ENCODE measurements around the gene DLG2. TPM values are rescaled to one million over a fixed set of nuclear protein-coding genes. Genes with fewer than 3 reads are reported as not detected.
"Not testable (repeated sequence)": the region's sequence is repeated elsewhere in the genome, so short reads cannot be mapped to it uniquely, and the experiment has no call there.

Gene DLG2
- total RNA-seq, 2 experiments from 2014 or later: 1.2 to 1.4 TPM

DNA sequence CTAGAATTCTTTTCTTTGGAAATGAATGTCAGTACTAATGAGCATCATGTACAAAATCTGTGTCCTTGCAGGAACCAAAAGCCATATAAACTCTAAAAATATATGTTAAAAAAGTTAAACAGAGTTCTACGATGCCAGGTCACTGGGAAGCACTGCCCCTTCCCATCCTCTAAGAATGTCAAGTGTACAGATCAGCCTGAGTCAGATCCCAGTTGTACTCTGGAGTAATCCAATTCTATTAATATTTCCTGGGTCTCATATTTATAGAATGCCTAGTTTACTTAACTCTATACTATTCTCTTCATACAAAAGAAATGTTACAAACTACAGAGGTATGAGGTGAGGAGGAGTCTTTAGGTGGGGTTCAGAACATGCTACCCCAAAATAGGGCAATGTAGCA lies 460.1 kb downstream of the DLG2 start:
- POLR2A ChIA-PET: no interaction called here
- CTCF ChIA-PET: no interaction called here

DNA sequence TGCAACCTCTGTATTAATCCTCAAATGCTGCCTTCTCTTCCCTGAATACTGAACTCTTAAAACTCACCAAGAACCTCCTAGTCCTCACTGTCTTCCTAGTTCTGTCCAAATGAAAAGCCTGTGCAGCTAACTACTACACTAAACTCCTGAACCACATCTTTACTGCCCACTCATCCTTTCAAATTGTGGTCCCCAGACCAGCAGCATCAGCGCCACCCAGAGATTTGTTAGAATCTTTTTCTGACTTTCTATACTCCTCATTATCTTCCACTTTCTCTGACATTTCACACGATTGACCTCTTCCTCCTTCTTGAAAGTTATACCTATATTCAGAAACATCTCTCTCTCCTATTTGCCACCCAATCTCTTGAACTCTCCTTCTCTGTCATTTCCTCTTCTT lies 461.3 kb downstream of the DLG2 start:
- ChIA-PET CTCF (no interaction called here), POLR2A (no interaction called here)

DNA sequence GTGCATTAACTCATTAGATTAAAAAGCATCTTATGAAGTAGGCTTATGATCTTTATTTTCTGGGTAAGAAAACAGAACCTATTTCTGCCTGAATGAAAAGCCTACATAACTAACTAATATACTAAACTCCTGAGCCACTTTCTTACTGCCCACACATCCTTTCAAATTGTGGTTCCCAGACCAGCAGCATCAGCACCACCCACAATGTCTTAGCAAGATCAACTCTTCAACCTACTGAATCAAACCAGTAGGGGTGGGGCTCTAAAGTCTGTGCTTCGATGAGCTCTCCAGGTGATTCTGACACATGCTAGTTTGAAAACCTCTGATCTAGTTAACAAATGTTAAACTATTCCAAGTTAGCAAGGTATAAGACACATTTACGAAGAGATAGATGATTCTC lies 462.4 kb downstream of the DLG2 start:
- ChIA-PET CTCF (no interaction called here), POLR2A (no interaction called here)

DNA sequence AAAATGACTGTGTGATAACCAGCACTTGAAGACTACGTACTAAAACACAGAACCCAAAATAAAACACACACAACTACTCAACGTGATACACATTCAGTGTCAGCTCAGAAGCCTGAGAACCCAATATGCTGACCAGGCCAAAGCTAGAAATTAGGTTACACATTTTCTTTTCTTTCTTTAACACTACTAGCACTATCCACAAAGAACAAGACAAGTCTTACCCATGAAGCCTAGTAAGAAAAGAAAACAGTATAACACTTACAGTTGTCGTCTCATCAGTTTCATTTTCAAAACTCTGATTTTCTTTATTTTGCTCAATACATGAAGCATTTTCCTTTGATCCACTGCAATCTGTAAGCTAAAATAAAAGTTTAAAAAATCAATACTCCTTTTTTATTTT lies 472.9 kb downstream of the DLG2 start:
- CTCF ChIA-PET: no interaction called here
- POLR2A ChIA-PET: no interaction called here

DNA sequence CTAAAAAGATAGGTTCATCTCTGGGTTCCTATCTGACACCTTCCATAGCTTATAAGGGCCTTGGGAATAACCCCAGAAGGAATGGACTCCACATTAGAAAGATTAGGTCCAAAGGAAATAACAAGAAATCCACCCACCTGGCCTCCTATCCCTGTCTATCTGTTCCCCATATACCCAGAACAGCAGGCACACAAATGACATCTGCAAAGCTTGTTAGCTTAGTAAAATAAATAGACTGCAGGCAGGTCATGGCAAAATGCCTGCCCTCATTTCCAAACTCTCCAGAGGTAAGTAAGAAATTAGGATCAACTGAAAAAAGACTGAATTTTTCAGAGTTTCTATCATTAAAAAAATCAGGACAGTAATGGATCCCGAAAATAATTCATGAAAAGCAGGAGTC lies 489.5 kb downstream of the DLG2 start:
- ChIA-PET CTCF (no interaction called here), POLR2A (no interaction called here)

DNA sequence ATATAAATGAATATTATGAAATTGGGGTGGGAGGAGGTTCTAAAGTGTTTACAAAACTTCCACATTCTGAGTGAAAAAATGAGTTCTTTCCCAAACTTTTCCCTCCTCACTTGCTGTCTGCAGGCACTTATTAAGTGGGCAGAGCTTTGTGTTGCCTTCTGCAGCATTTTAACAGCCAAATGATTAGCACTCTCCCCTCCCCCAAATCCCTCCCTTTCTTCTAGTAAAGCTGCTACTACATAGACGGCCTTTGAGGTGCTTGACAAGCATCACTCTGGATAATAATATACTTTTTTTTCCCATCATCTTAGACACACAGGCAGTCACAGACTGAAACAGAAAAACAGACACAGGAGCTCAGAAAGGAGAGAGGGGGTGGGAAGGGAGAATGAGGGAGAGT lies 493.5 kb downstream of the DLG2 start:
- ChIA-PET POLR2A (no interaction called here), CTCF (no interaction called here)

DNA sequence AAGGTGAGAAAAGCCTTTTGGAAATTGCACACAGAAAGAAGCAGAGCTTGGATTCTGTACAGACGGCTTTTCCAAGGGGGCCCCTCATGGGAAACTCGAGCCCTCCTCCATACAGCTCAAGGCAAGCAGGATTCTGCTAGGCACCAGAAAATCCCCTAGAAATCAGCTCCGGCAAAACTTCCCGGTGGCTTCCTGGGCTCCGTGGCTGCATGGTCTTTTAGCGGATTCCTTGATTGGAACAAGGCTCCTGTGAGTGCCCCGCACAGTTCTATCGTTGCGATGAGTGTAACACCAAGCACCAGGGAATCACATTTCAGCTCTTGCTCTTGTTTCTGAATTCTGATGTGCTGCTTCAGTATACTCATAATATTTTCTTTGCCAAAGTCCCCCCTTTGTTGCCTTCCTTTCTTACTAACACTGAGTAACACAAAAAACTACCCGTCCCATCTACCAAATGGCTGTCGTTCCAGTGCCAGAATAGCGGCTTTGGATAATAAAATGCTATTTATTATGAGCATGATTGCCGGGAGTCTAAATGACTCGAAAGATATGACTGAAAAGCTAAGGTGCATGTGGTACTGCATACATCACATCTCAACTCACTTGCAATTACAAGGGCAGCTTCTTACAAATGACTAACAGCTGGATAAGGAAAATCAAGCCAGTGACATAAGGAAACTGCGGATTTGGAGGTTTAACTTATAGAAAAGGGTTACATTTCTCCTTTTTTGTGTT lies 494.1 kb downstream of the DLG2 start:
- POLR2A ChIA-PET: no interaction called here
- CTCF ChIA-PET: no interaction called here

DNA sequence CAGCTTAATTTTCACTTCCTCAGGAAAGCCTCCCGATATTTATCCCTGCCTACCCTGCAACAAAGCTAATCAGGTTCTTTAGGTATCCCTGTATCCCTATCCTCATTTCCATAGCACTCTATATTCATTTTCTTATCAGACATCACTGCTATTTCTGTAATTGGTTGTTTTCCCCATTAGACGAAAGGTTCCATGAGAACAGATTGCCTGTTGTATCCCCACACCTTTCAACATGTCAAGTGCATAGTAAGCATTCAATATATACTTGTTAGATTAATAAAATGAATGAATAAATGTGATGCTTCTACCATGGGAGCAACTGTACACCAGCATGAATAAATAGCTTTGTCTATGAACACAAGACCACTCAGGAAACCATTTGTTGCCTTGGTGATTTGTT lies 499.8 kb downstream of the DLG2 start:
- ChIA-PET CTCF (no interaction called here), POLR2A (no interaction called here)

DNA sequence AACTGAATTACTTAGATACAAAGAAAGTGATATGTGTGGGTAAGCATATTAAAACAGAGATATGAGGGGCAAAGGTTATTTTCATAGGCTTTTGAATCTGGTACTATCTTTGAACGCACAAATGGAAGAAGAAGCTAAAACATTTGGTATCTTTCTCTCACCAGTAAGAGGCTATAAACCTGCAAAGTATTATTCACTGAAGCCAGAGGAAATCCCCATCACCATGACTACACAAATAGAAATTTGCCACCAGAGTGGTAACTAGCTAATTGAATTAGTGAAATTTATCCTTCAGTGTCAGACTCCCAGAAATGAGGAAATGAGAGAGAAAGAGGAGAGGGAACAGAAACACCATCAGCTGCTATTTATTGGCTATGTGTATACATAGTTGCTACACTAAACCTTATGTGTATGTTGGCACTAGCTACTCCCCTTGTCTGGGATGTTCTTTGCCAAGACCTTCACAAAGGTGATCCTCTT lies 503.4 kb downstream of the DLG2 start:
- POLR2A ChIA-PET: no interaction called here
- CTCF ChIA-PET: no interaction called here

DNA sequence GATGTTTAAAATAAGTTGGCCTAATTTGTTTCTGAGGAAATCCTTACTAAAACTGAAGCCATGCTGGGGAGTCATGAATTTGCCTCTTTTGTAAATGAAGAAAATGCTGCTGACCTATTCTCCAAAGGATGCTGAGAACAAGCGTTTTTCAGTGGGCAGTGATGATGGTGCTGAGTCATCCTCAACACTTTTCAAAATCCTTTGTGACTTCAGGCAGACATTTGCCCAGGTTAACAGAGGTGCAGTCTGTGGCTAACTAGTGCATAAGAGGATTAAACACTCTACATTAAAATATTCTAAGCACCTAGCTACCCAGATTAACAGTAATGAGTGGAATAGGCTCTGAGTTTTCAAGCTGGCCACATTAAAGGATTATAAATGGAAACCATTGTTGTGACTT lies 509.0 kb downstream of the DLG2 start:
- ChIA-PET CTCF (no interaction called here), POLR2A (no interaction called here)

DNA sequence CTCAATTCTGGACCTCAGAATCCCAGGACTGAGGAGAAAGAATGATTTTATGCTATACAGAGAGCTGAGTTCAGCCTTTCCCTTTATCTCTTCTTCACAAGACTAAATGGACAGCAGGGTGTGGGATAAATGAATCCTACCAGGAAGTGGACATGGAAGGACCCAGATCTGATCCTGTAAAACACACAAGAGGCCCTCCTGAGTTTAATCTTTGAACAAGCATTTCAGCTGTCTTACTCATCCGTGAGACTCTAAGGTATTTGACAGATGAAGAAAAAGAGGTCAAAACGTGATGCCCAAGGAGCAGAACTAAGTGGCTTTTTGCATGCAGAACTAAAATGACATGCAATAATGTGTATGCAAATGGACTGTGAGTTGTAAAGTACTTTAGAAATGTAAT lies 511.3 kb downstream of the DLG2 start:
- ChIA-PET CTCF (no interaction called here), POLR2A (no interaction called here)

DNA sequence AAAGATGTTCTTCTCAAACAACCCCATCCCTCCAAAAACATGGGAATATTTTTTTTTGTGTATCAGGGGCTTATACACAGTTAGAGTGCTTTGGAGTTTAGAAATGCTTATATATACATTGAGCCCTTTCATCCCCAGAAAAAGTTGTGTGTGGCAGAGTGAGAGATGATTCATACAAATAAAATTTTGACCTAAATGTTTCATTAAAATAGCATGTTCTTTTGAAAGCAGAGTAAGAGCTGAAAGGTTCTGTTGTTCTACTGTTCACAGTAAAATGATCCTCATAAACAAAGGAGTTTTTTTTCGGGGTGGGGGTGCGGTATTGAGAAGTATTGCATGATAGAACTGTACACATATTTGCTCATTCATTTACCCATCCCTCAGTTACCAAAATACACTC lies 512.4 kb downstream of the DLG2 start:
- ChIA-PET POLR2A (no interaction called here), CTCF (no interaction called here)

DNA sequence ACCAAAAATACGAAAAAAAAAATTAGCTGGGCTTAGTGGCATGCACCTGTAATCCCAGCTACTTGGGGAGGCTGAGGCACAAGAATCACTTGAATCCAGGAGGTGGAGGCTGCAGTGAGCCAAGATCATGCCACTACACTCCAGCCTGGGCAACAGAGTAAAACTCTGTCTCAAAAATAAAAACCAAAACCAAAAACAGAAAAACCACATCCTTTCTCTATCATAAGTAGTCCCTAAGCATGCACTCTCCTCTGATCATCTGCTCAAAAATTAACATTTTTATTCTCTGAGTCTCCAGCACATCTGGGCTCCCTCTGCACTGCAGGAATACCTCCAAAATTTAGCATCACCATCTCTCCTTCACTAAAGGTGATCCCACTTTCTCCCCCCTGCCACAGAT lies 516.9 kb downstream of the DLG2 start:
- CTCF ChIA-PET, POLR2A ChIA-PET: not testable (repeated sequence)

DNA sequence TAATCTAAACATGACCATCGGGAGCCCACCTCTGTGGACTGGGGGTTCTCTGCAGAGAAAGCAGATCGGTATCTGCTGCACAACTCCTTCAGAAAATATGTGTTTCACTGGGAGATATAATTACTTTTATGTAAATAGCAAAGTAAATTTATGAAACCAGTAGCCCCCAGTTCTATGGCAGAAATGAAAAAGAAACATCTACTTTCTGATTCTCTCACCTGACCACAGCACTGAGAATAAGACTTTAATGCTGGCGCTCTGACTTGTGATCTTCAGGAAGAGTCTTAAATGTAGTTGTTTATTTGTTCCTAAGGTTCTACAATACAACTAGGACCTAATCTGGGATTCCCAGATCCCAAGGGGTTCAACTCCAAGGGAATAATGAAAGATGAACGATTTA lies 518.0 kb downstream of the DLG2 start:
- POLR2A ChIA-PET: no interaction called here
- CTCF ChIA-PET: no interaction called here

DNA sequence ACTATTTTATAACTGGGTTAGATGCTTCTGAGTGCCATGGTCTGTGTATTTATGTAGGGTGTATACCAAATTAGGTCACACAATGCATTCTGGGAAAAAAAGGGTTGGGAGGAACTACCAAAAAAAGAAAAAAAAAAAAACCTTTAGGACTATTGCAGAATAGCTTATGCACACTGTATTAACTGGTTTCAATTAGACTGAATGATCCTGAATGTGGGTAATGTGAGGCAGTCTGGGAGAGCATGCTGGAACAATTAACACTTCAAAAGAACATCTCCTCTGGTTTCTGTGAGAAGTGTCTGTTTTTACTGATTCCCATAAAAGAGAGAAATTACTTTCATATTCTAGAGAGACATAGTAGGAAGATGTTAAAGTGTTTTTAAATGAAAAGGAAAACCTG lies 521.3 kb downstream of the DLG2 start:
- POLR2A ChIA-PET: no interaction called here
- CTCF ChIA-PET: no interaction called here

DNA sequence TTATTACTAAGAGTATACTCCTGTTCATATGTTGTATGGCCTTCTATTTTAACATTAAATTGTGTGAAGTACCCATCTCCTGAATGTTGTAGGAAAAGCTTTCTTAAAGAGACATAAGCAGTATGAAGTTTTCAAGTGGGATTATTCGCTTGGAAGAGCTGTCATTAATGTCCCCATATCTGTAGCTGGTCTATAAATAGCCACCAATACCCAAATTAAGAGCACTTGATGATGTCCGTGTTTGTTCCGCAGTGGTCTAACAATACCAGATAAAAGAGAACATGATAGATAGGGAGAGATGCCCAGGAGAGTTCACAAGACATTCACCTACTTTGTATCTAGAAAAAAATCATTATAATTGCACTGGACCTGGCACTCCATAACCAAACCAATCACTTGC lies 527.6 kb downstream of the DLG2 start:
- POLR2A ChIA-PET: no interaction called here
- CTCF ChIA-PET: no interaction called here

DNA sequence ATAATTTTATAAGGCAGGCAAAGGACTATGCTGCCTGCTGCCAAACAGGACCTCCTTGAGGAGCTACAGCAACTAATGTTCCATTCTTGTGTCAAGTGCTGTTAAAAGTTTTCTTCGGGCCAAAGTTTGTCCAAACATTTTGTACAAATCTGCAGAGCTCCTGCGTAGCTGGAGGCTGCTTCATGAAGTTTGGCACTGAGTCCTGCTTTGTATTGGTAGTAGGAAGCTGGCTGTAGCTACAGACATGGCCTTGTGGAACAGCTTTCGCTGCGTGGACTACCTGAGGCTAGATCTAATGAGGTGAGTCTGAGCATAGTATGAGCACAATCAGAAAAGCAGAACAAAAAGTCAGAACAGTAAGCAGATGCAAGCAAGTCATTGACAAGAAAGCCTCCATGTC lies 528.1 kb downstream of the DLG2 start:
- ChIA-PET POLR2A (no interaction called here), CTCF (no interaction called here)

DNA sequence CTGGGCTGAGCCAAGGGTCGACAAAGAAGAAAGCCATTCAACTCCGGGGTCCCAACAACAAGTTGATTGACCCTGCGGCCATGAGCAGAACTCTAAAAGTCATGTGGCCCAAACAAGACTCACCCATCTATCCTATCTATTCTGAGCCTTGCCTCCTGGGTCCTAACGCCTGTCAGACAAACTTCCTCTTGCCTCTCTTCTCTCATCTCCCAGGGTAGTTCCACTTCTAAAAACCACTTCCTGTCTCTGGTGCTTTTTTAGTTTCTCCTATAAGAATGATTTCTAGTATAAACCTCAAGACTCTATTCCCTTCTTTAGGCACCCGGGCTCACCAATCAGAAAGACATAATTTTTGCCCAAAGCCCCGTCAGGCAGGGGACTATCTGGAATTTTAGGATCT lies 530.2 kb downstream of the DLG2 start:
- ChIA-PET CTCF (no interaction called here), POLR2A (no interaction called here)

DNA sequence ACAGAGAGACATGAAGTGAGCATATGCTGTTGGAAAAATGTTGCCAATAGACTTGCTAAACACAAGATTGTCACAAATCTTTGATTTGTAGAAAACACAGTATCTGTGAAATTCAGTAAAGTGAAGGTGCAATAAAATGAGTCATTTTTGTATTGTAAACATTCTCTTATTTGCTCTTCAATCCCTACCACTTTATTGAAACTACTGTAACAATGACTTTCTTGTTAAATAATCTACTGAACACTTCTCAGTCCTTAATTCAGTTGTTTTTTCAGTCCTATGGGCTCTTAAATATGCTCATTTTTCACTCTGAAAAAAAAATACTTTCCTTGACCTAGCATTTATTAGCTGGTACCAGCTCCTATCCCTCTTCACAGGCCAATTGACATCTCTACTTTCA lies 531.9 kb downstream of the DLG2 start:
- ChIA-PET CTCF (no interaction called here), POLR2A (no interaction called here)

DNA sequence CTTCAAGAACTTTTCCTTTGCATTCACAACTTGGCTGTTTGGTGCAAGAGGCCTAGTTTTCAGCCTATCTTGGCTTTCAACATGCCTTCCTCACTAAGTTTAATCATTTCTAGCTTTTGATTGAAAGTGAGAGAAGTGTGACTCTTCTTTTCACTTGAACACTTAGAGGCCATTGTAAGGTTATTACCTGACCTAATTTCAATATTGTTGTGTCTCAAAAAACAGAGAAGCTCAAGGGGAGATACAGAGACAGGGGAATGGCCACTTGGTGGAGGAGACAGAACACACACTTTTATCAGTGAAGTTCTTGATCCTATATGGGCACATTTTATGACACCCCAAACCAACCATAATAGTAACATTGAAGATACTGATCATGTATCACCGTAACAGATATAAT lies 532.3 kb downstream of the DLG2 start:
- CTCF ChIA-PET: no interaction called here
- POLR2A ChIA-PET: no interaction called here

DNA sequence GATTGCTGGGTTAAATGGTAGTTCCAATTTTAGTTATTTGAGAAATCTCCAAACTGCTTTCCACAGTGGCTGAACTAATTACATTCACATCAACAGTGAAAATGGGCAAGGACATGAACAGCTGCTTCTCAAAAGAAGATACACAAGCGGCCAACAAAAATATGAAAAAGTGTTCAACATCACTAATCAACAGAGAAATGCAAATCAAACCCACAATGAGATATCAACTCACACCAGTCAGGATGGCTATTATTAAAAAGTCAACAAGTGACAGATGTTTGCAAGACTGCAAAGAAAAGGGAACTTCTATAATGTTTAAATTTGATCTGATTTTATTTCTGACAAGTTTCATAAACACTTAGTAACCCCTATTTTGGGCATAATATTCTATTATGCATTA lies 537.5 kb downstream of the DLG2 start:
- POLR2A ChIA-PET: no interaction called here

DNA sequence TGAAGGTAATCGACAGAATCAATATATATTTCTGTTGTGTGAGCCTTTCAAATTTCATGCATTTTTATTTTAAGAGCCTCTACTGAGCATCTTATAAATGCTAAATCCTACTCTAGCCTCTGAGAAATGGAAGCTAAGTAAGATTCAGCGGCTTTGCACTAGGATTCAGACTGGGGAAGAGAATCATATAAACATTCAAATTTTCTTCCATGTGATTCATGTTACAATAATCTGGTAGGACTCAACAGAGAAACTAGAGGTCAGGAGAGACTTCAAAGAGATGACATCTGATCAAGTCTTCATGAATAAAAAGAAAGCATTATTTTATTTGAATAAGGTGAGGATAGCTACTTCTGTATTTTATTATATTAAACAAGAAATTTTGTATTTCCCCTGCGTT lies 538.9 kb downstream of the DLG2 start:
- POLR2A ChIA-PET: no interaction called here
- CTCF ChIA-PET: interaction anchor here (0.6 kb wide), 1 partner anchor 211 kb away, joined by 3 read pairs; no protein-coding TSS in a partner anchor

More for the DNA sequence above, 537.5 kb downstream of the DLG2 start:
- CTCF ChIA-PET: no interaction called here

Data from activated CD8-positive, alpha-beta memory T cell treated with anti-CD3 and anti-CD28 coated beads for 36 hours (primary cell).